Tibial nerve (tissue), 4 donors: ENCODE data around the gene RAB1B. TPM values are rescaled to one million over a fixed set of nuclear protein-coding genes. Genes with fewer than 3 reads are reported as not detected.

Experiments used
- DNase-seq, 2 donors: peaks; one replicate each; pipeline ENCODE4 v3.0.0-alpha.2; 2019; ENCODE audit warnings: low spot score in 2 of 2
- H3K27ac ChIP-seq, 4 donors: fragments of 200-600 bp; sonication (generic) in 3 of 4; one replicate each; pipeline ENCODE4 v1.5.1; 2017 to 2019; ENCODE audit warnings: mild to moderate bottlenecking in 1 of 4
- H3K27me3 ChIP-seq, 2 donors: fragments of 200-600 bp; sonication (generic) in 1 of 2; one replicate each; pipeline versions ENCODE4 v1.5.1 to v1.6.0; 2017 to 2019
- H3K36me3 ChIP-seq, 3 donors: fragments of 200-600 bp; sonication (generic); one replicate each; pipeline ENCODE4 v1.5.1; 2018 to 2019
- H3K4me1 ChIP-seq, 4 donors: fragments of 200-600 bp; sonication (generic) in 3 of 4; one replicate each; pipeline ENCODE4 v1.5.1; 2017 to 2019
- H3K4me3 ChIP-seq, 4 donors: fragments of 200-600 bp; sonication (generic) in 3 of 4; one replicate each; pipeline ENCODE4 v1.5.1; 2017 to 2019; ENCODE audit warnings: mild to moderate bottlenecking in 1 of 4, moderate library complexity in 1 of 4
- H3K9me3 ChIP-seq, 4 donors: fragments of 200-600 bp; sonication (generic) in 3 of 4; one replicate each; pipeline ENCODE4 v1.5.1; 2017 to 2019
- EP300 ChIP-seq, 2 donors: sonication (generic); formaldehyde crosslinking; IDR thresholded peaks; one replicate each; pipeline ENCODE4 v1.6.1; 2017; ENCODE audit warnings: antibody characterized with exemption in 2 of 2, mild to moderate bottlenecking in 1 of 2
- POLR2A ChIP-seq, 2 donors: fragments of 450-650 bp; IDR thresholded peaks; one replicate each; pipeline ENCODE4 v1.6.1; 2017; ENCODE audit warnings: antibody characterized with exemption in 2 of 2, mild to moderate bottlenecking in 2 of 2, moderate library complexity in 2 of 2
- WGBS, 2 donors: methylation state at CpG; one replicate each; pipeline ENCODE4 v1.1.5; 2018; 5-methylcytosine and 5-hydroxymethylcytosine counted together
- total RNA-seq, 4 donors: library from RNA; depleted of rRNA; stranded (reverse); fragments of >200 nt; gene quantifications; one replicate each; pipeline ENCODE4 v1.1.0, GENCODE V29; 2016
- TF ChIP-seq, protein P1 (sequence below), 5 experiments: fragments of 200-600 bp in 3 of 5; fragments of 450-650 bp in 2 of 5; sonication (generic) in 3 of 5; IDR thresholded peaks; one replicate each; pipeline ENCODE4 v1.5.1; 2016 to 2019; ENCODE audit warnings: antibody characterized with exemption in 5 of 5, mild to moderate bottlenecking in 3 of 5, moderate library complexity in 2 of 5

RAB1B gene
- total RNA-seq, 4 donors from 2014 or later, result 76.3 to 144 (median 96.8) TPM

GRCh38 chr11:66326261-66327111, 58.0 kb downstream of the RAB1B start:
- TF ChIP-seq, protein P1, sequence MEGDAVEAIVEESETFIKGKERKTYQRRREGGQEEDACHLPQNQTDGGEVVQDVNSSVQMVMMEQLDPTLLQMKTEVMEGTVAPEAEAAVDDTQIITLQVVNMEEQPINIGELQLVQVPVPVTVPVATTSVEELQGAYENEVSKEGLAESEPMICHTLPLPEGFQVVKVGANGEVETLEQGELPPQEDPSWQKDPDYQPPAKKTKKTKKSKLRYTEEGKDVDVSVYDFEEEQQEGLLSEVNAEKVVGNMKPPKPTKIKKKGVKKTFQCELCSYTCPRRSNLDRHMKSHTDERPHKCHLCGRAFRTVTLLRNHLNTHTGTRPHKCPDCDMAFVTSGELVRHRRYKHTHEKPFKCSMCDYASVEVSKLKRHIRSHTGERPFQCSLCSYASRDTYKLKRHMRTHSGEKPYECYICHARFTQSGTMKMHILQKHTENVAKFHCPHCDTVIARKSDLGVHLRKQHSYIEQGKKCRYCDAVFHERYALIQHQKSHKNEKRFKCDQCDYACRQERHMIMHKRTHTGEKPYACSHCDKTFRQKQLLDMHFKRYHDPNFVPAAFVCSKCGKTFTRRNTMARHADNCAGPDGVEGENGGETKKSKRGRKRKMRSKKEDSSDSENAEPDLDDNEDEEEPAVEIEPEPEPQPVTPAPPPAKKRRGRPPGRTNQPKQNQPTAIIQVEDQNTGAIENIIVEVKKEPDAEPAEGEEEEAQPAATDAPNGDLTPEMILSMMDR (IDR thresholded peaks at IDR 0.05), result no peak
- TF ChIP-seq POLR2A (IDR thresholded peaks at IDR 0.05) (no peak), EP300 (IDR thresholded peaks at IDR 0.05) (no peak)
- Histone ChIP-seq H3K4me1 (peaks cover 0 to 76% (median 34%) of the 10 kb centered on the region in 4 donors), H3K4me3 (no peak overlapping the region), H3K27ac (peak overlapping the region; percentile 56 to 80 (median 74)), H3K9me3 (no peaks in the 10 kb centered on the region), H3K27me3 (no peaks in the 10 kb centered on the region), H3K36me3 (peaks cover 0 to 3% (median 0%) of the 10 kb centered on the region in 3 donors)
- DNase-seq, result peak in 1 of 2 donors; percentile 31
- WGBS, 2 donors, result 14 to 18% methylated on average over 15 to 21 of the region's 21 CpGs

Other genes starting within 250 kb of the RAB1B start
- under 1 TPM in 1 of 4 donors, not detected in 3; 0.87 TPM for gene CATSPER1, start 242.2 kb upstream of the RAB1B start, total RNA-seq
- not detected for gene GAL3ST3, start 219.5 kb upstream of the RAB1B start, total RNA-seq
- gene SF3B2, start 216.3 kb upstream of the RAB1B start, total RNA-seq, result 100 to 1,000 TPM; 148 to 216 (median 156) TPM
- 10 to 100 TPM; 32.0 to 62.7 (median 51.8) TPM for gene PACS1, start 198.4 kb upstream of the RAB1B start, total RNA-seq
- 10 to 100 TPM; 14.9 to 32.7 (median 23.9) TPM for gene KLC2, start 10.9 kb upstream of the RAB1B start, total RNA-seq
- not detected for gene CNIH2, start 9.5 kb downstream of the RAB1B start, total RNA-seq
- gene YIF1A, start 20.5 kb downstream of the RAB1B start, total RNA-seq, result 100 to 1,000 TPM in 2 of 4 donors, 10 to 100 TPM in 2; 76.0 to 143 (median 90.6) TPM
- not detected for gene TMEM151A, start 23.3 kb downstream of the RAB1B start, total RNA-seq
- gene CD248, start 48.4 kb downstream of the RAB1B start, total RNA-seq, result 10 to 100 TPM; 29.9 to 69.7 (median 47.3) TPM
- gene RIN1, start 67.8 kb downstream of the RAB1B start, total RNA-seq, result 10 to 100 TPM in 1 of 4 donors, 1 to 10 TPM in 3; 2.4 to 14.1 (median 4.1) TPM
- 10 to 100 TPM; 27.2 to 44.7 (median 34.8) TPM for gene BRMS1, start 76.5 kb downstream of the RAB1B start, total RNA-seq
- 100 to 1,000 TPM in 1 of 4 donors, 10 to 100 TPM in 3; 53.4 to 105 (median 97.6) TPM for gene B4GAT1, start 79.0 kb downstream of the RAB1B start, total RNA-seq
- 1 to 10 TPM; 1.5 to 5.4 (median 2.4) TPM for gene SLC29A2, start 103.1 kb downstream of the RAB1B start, total RNA-seq
- under 1 TPM in 1 of 4 donors, not detected in 3; 0.42 TPM for gene NPAS4, start 152.4 kb downstream of the RAB1B start, total RNA-seq
- gene MRPL11, start 170.2 kb downstream of the RAB1B start, total RNA-seq, result 10 to 100 TPM; 42.9 to 63.8 (median 53.9) TPM
- gene PELI3, start 198.3 kb downstream of the RAB1B start, total RNA-seq, result 10 to 100 TPM; 14.4 to 26.4 (median 20.4) TPM
- 10 to 100 TPM; 12.2 to 41.8 (median 25.0) TPM for gene DPP3, start 211.8 kb downstream of the RAB1B start, total RNA-seq
- 100 to 1,000 TPM in 2 of 4 donors, 10 to 100 TPM in 2; 66.1 to 161 (median 104) TPM for gene BBS1, start 242.0 kb downstream of the RAB1B start, total RNA-seq